ENCODE results near the gene VSIG10L. TPM values are rescaled to one million over a fixed set of nuclear protein-coding genes. Genes with fewer than 3 reads are reported as not detected.

The VSIG10L gene
- polyA plus RNA-seq, 2 of the 4 experiments (the other 2 are of a cell fraction): 6.7 to 9.2 TPM

DNA sequence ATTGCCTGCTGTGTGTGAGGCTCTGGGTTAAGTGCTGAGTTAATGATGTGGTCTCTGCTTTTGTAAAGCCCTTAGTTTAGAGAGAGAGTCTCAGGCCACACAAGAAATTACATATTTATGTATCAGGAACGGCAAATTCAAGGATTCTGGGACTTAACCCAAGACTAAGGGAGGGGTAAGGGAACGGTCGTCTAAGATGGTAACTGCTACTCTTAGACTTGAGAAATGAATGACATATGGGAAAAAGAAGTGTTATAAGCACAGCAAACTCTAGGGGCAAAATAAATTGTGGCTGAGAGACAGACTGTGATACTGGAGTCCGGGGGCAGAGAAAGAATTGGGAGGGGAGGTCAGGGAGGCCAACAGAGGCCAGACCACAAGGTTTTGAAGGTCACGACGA, 10.2 kb downstream of the VSIG10L start:
- POLR2A ChIA-PET: no interaction called here
- CTCF ChIA-PET: interaction anchor here (0.9 to 1.5 kb wide), 4 partner anchors 24 to 325 kb away, joined by 3 to 5 read pairs (median 3); no protein-coding TSS in a partner anchor
- Histone ChIP-seq H3K4me1 (peaks cover 13% of the 10 kb centered on the region; the same call in 2 of the 3 replicates), H3K27ac (no peak overlapping the region), H3K9me3 (peaks cover 4% of the 10 kb centered on the region; the same call in 1 of the 3 replicates), H3K4me3 (no peak overlapping the region), H3K4me2 (no peak overlapping the region)
- FAIRE-seq (no peak), ATAC-seq (no peak), DNase-seq (ENCODE audit: low read depth in 1 of 2, low spot score in 1 of 2) (no peak)
- no peak for TF ChIP-seq NR3C1 (IDR thresholded peaks at IDR 0.05)
- TF ChIP-seq KDM1A (IDR thresholded peaks at IDR 0.05; ENCODE audit: low read depth): no peak
- no peak for TF ChIP-seq HOXB5 (CRISPR knock-in tag; IDR thresholded peaks at IDR 0.05)
- TF ChIP-seq JUN (IDR thresholded peaks at IDR 0.05): no peak
- TF ChIP-seq CHD2 (IDR thresholded peaks at IDR 0.05; ENCODE audit: low read length, partially characterized antibody): no peak
- TF ChIP-seq KDM5A (IDR thresholded peaks at IDR 0.05): no peak
- TF ChIP-seq, protein P1, sequence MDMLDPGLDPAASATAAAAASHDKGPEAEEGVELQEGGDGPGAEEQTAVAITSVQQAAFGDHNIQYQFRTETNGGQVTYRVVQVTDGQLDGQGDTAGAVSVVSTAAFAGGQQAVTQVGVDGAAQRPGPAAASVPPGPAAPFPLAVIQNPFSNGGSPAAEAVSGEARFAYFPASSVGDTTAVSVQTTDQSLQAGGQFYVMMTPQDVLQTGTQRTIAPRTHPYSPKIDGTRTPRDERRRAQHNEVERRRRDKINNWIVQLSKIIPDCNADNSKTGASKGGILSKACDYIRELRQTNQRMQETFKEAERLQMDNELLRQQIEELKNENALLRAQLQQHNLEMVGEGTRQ (IDR thresholded peaks at IDR 0.05): no peak
- TF ChIP-seq, protein P2, sequence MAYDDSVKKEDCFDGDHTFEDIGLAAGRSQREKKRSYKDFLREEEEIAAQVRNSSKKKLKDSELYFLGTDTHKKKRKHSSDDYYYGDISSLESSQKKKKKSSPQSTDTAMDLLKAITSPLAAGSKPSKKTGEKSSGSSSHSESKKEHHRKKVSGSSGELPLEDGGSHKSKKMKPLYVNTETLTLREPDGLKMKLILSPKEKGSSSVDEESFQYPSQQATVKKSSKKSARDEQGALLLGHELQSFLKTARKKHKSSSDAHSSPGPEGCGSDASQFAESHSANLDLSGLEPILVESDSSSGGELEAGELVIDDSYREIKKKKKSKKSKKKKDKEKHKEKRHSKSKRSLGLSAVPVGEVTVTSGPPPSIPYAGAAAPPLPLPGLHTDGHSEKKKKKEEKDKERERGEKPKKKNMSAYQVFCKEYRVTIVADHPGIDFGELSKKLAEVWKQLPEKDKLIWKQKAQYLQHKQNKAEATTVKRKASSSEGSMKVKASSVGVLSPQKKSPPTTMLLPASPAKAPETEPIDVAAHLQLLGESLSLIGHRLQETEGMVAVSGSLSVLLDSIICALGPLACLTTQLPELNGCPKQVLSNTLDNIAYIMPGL (CRISPR knock-in tag; IDR thresholded peaks at IDR 0.05; ENCODE audit: borderline replicate concordance): no peak
- TF ChIP-seq RARB (CRISPR knock-in tag; IDR thresholded peaks at IDR 0.05): no peak
- TF ChIP-seq FOXS1 (CRISPR knock-in tag; IDR thresholded peaks at IDR 0.05): no peak
- TF ChIP-seq RAD21 (conservative IDR thresholded peaks at IDR 0.05 in 1 of 2, IDR thresholded peaks at IDR 0.05 in 1 of 2): no peak
- TF ChIP-seq ESRRA (IDR thresholded peaks at IDR 0.05; ENCODE audit: borderline replicate concordance, low read length): no peak
- TF ChIP-seq ZFP36 (IDR thresholded peaks at IDR 0.05; ENCODE audit: borderline replicate concordance, partially characterized antibody): no peak
- TF ChIP-seq MAFK (IDR thresholded peaks at IDR 0.05; ENCODE audit: partially characterized antibody): no peak
- TF ChIP-seq, protein P3, sequence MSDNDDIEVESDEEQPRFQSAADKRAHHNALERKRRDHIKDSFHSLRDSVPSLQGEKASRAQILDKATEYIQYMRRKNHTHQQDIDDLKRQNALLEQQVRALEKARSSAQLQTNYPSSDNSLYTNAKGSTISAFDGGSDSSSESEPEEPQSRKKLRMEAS (IDR thresholded peaks at IDR 0.05): no peak
- no peak for TF ChIP-seq MYC (IDR thresholded peaks at IDR 0.05; ENCODE audit: borderline replicate concordance, low read length)
- 82% methylated on average over 6 of the region's 6 CpGs for WGBS (ENCODE audit: missing lambda C conversion rate)

DNA sequence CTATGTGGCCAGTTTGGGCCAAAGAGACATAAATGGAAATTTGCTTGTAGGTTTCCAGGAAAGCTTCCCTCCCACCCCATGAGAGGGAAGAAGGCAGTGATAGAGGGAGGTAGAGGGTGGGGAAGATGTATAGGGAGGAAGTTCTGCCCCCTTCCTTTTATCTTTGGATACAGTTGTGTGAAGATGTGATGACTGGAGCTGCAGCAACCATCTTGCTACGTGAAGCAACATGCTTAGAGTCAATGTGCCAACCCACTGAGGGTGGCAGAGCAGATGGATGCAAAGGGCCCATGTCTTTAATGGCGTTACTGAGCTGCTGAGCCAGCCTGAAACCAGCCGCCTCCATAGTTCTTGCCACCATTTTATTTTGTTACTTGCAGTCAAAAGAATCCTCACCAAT, 10.7 kb downstream of the VSIG10L start:
- Histone ChIP-seq H3K9me3 (peaks cover 4% of the 10 kb centered on the region; the same call in 1 of the 3 replicates), H3K4me1 (peaks cover 14% of the 10 kb centered on the region; the same call in 2 of the 3 replicates), H3K27ac (no peak overlapping the region), H3K4me3 (no peak overlapping the region), H3K4me2 (no peak overlapping the region)
- DNase-seq (ENCODE audit: low read depth in 1 of 2, low spot score in 1 of 2) (no peak), FAIRE-seq (no peak), ATAC-seq (no peak)
- no peak for TF ChIP-seq HOXB5 (CRISPR knock-in tag; IDR thresholded peaks at IDR 0.05)
- POLR2A ChIA-PET: no interaction called here
- CTCF ChIA-PET: interaction anchor here (0.6 to 1.2 kb wide), 4 partner anchors 22 to 326 kb away, joined by 3 read pairs; no protein-coding TSS in a partner anchor
- WGBS (ENCODE audit: missing lambda C conversion rate): 68% methylated on average over 3 of the region's 3 CpGs

DNA sequence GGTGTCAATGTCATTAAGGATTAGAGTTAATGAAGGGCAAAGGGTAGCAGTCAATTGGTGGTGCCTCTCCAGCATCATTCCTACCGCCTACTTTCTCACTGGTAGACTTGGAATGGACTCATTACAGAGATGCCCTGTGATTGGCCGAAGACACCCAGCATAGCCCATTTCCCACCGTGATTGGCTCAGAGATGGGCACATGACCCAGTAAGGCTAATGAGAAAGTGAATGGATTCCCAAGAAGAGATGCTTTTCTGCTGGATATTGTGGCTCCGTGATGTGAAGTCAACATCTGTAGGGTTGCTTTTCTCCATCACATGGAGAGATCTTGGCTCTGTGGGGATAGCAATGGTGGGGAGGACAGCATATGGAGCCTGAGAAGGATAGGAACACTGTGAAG, 11.6 kb downstream of the VSIG10L start:
- DNase-seq (ENCODE audit: low read depth in 1 of 2, low spot score in 1 of 2): no peak
- WGBS (ENCODE audit: missing lambda C conversion rate): 79% methylated on average over 4 of the region's 4 CpGs
- Histone ChIP-seq H3K4me1 (peaks cover 14% of the 10 kb centered on the region; the same call in 2 of the 3 replicates), H3K4me3 (no peak overlapping the region), H3K4me2 (no peak overlapping the region), H3K27ac (no peak overlapping the region), H3K9me3 (peaks cover 4% of the 10 kb centered on the region; the same call in 1 of the 3 replicates)
- CTCF ChIA-PET: interaction anchor here (0.6 to 1.3 kb wide), 4 partner anchors 8 to 91 kb away, joined by 3 to 4 read pairs (median 3); no protein-coding TSS in a partner anchor
- no peak for FAIRE-seq
- TF ChIP-seq, protein P1 (IDR thresholded peaks at IDR 0.05): 0 out of 2 replicates have a peak, but pooled peaks have one; percentile 26
- TF ChIP-seq, protein P2 (CRISPR knock-in tag; IDR thresholded peaks at IDR 0.05; ENCODE audit: borderline replicate concordance): no peak
- ATAC-seq: no peak
- POLR2A ChIA-PET: no interaction called here
